Heart right ventricle (tissue), 16 donors: ENCODE measurements around the gene MAT2B. TPM values are rescaled to one million over a fixed set of nuclear protein-coding genes. Genes with fewer than 3 reads are reported as not detected.

Experiments
- ATAC-seq, 8 donors: fragments of 200-7000 bp; cut with Tn5 transposase; one replicate each; pipeline ENCODE4 v1.9.1; 2020; ENCODE audit warnings: mild to moderate bottlenecking in 8 of 8, moderate library complexity in 8 of 8, moderate number of reproducible peaks in 1 of 8
- DNase-seq, 2 donors: peaks; one replicate each; pipeline ENCODE4 v3.0.0-alpha.2; 2020
- H3K27ac ChIP-seq, 10 donors: fragments of 200-600 bp; sonication (generic) in 2 of 10; one replicate each; pipeline versions ENCODE4 v1.5.0 to v1.8.0; 2020 to 2022; ENCODE audit warnings: mild to moderate bottlenecking in 3 of 10
- H3K27me3 ChIP-seq, 7 donors: fragments of 200-600 bp; one replicate each; pipeline ENCODE4 v1.8.0; 2021 to 2022; ENCODE audit warnings: mild to moderate bottlenecking in 2 of 7
- H3K36me3 ChIP-seq, 9 donors: fragments of 200-600 bp; sonication (generic) in 1 of 9; one replicate each; pipeline versions ENCODE4 v1.5.0 to v1.8.0; 2020 to 2022; ENCODE audit warnings: mild to moderate bottlenecking in 2 of 9
- H3K4me1 ChIP-seq, 9 donors: fragments of 200-600 bp; sonication (generic) in 1 of 9; one replicate each; pipeline versions ENCODE4 v1.5.0 to v1.8.0; 2020 to 2022; ENCODE audit warnings: mild to moderate bottlenecking in 4 of 9
- H3K4me3 ChIP-seq, 10 donors: fragments of 200-600 bp; sonication (generic) in 2 of 10; one replicate each; pipeline versions ENCODE4 v1.5.0 to v1.8.0; 2020 to 2022; ENCODE audit warnings: mild to moderate bottlenecking in 7 of 10, moderate library complexity in 2 of 10
- H3K9me3 ChIP-seq, 11 donors: fragments of 200-600 bp in 10 of 11; sonication (generic) in 2 of 11; one replicate each; pipeline versions ENCODE4 v1.5.0 to v1.8.0; 2013 to 2022; ENCODE audit warnings: mild to moderate bottlenecking in 2 of 11, control low read depth in 1 of 11, moderate library complexity in 1 of 11
- WGBS, 2 donors: extraction: QIAGEN DNeasy Blood & Tissue Kit; methylation state at CpG; one replicate each; pipeline ENCODE4 v1.1.7; 2013; ENCODE audit warnings: inconsistent platforms in 1 of 2; 5-methylcytosine and 5-hydroxymethylcytosine counted together
- intact Hi-C, 10 donors: fragments of 100-400 bp; cut with DNase I; formaldehyde crosslinking; loops; one replicate each; pipeline versions ENCODE4 v1.11.1 to v1.14.2; 2022
- polyA plus RNA-seq, 2 donors: library from polyadenylated mRNA; stranded (reverse); fragments of 200-250 nt; gene quantifications; one replicate each; pipeline ENCODE4 v1.2.3, GENCODE V29; 2013
- total RNA-seq, 10 donors: library from RNA; stranded (reverse); fragmentation: NEBNext Ultra II Directional in 3 of 10; extraction: Animal tissue kit (Norgen Biotek cat#: 25700) in 3 of 10; gene quantifications; one replicate each; pipeline versions ENCODE4 v1.2.1 to v1.2.4, GENCODE V29; 2021 to 2023
- TF ChIP-seq, protein P1 (sequence below), 9 donors: fragments of 200-600 bp; sonication (generic) in 2 of 9; IDR thresholded peaks; one replicate each; pipeline versions ENCODE4 v1.5.0 to v1.8.0; 2021 to 2022; ENCODE audit warnings: antibody characterized with exemption in 9 of 9, mild to moderate bottlenecking in 5 of 9, moderate library complexity in 1 of 9
- donor health status: Arrhythmogenic right ventricular cardiomyopathy.
- donor health status: ischemic (EF 13 %, LVEDD 7.1; RV severe dilation, severe dysfunction).
- donor health status: healthy with polysubstance abuse.
- donor health status: DM: no; HTN: yes; CAD: no.
- donor health status: DM: no; HTN: no; CAD: no.
- donor health status: ischemic (EF 25% LVEDD 6.9; RV normal size, moderate dysfunction).
- donor health status: ischemic (EF 25% LVEDD 5.7; RV mildly dilated, moderate dysfunction).
- donor health status: healthy.
- donor health status: DM: yes; HTN: yes; CAD: no.
- donor health status: Ischemic cardiomyopathy.
- donor health status: ischemic (EF 35%, LVEDD 5.7; RV mildly dilated, moderate dysfunction).
- donor health status: nonischemic (EF 11% LVEDD 7.7; RV severe dilation, severe dysfunction).
- donor health status: DM: yes; HTN: yes; CAD: no.
- donor health status: PGD.
- donor health status: ischemic (EF 29% LVEDD 5.4; RV normal size, mild dysfunction).
- donor health status: nonischemic (EF 23%, LVEDD 6.1; RV moderate dilation, normal function).

The MAT2B gene
- total and polyA plus RNA-seq, 12 donors: 22.9 to 63.2 (median 55.4) TPM

GRCh38 chr5:163503106-163504078 is 2.0 kb upstream of the MAT2B start:
- Histone ChIP-seq H3K9me3 (no peaks in the 10 kb centered on the region), H3K36me3 (no peaks in the 10 kb centered on the region), H3K27ac (peak overlapping the region; percentile 88 to 99 (median 94)), H3K4me1 (peaks cover 6 to 43% (median 26%) of the 10 kb centered on the region in 9 donors), H3K27me3 (no peaks in the 10 kb centered on the region), H3K4me3 (peak overlapping the region; percentile 16 to 90 (median 81))
- intact Hi-C loops: loop anchor here in 7 of 10 donors (2.0 to 10.0 kb wide), 5 partner anchors 41 to 69 kb away; partner anchors contain the start of genes HMMR (in 4 of the 7), NUDCD2 (in 4 of the 7) and CCNG1 (in 3 of the 7)
- DNase-seq (peak; percentile 50 to 57), ATAC-seq (peak in 6 of 8 donors; percentile 16 to 44 (median 28))
- WGBS, 2 donors: 1% methylated on average over 17 of the region's 17 CpGs
- TF ChIP-seq, protein P1, sequence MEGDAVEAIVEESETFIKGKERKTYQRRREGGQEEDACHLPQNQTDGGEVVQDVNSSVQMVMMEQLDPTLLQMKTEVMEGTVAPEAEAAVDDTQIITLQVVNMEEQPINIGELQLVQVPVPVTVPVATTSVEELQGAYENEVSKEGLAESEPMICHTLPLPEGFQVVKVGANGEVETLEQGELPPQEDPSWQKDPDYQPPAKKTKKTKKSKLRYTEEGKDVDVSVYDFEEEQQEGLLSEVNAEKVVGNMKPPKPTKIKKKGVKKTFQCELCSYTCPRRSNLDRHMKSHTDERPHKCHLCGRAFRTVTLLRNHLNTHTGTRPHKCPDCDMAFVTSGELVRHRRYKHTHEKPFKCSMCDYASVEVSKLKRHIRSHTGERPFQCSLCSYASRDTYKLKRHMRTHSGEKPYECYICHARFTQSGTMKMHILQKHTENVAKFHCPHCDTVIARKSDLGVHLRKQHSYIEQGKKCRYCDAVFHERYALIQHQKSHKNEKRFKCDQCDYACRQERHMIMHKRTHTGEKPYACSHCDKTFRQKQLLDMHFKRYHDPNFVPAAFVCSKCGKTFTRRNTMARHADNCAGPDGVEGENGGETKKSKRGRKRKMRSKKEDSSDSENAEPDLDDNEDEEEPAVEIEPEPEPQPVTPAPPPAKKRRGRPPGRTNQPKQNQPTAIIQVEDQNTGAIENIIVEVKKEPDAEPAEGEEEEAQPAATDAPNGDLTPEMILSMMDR (IDR thresholded peaks at IDR 0.05): peak in 8 of 9 donors; percentile 5 to 61 (median 36)

DNA sequence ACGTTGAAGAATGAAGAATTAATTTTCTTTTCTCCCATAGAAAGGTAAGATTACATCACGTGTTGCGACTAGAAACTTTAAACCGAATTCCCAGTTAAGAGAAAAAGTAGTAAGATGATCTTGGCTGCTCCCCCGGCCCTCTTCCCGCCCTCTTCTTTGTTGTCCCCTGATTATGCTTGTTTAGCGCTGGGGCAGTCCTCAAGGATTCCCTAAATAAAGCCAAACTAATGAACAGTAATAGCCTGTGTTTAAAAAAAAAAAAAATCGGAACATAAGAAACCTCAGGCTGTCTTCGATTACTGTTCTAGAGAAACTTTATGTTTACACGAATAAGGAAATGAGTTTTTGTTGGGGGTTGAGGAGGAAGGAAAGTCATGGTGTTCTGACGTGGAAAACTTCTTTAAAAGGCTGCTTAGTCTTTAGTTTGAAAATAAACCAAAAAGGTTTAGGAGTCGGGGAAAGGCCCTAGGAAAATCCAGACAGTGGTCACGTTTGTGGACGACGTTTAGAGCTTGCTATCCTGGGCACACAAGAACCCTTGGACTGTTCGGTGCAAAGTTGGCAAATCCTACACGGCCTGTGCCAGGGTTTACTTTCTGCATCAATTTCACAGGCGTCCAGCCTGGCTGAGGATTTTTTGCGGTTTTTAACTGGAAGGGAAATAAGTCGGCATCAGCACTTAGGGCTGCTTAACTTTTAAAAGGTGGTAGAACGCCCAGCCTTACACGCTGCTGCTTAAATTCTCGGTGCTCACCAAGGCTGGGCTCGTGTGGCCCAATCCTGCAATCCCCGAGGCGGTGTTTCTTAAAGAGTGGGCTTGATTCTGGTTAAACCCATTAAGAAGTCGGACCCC is 1.1 kb upstream of the MAT2B start:
- ATAC-seq (peak; percentile 5 to 45 (median 18)), DNase-seq (peak; percentile 16 to 46)
- intact Hi-C loops: loop anchor here in 6 of 10 donors (2.0 to 10.0 kb wide), 5 partner anchors 42 to 70 kb away; partner anchors contain the start of genes CCNG1 (in 3 of the 6), HMMR (in 3 of the 6) and NUDCD2 (in 3 of the 6)
- Histone ChIP-seq H3K27ac (peak overlapping the region; percentile 88 to 99 (median 94)), H3K36me3 (no peaks in the 10 kb centered on the region), H3K27me3 (no peaks in the 10 kb centered on the region), H3K4me1 (peaks cover 6 to 53% (median 35%) of the 10 kb centered on the region in 9 donors), H3K4me3 (peak overlapping the region; percentile 59 to 90 (median 82)), H3K9me3 (no peaks in the 10 kb centered on the region)
- TF ChIP-seq, protein P1 (IDR thresholded peaks at IDR 0.05): no peak
- 1% methylated on average over 27 of the region's 27 CpGs for WGBS, 2 donors

DNA sequence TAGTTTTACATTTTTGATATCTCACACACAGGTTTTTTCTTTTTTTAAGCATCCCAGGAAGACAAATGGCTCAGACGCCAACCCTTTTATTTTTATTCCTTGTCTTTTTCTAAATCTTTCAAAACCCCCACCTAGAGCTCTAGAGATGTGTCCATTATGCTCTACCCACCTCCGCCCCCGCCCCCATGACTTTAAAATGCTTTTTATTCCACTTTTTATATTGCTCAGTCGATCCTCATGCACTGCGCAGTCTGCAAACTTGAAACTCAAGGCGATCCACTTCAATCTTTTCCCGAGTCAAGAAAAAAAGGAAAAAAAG is 411 bp upstream of the MAT2B start:
- peaks cover 6 to 60% (median 42%) of the 10 kb centered on the region in 9 donors for H3K4me1 ChIP-seq
- WGBS, 2 donors: 2% methylated on average over 7 of the region's 7 CpGs

More for the DNA sequence above, 411 bp upstream of the MAT2B start:
- ATAC-seq (peak in 6 of 8 donors; percentile 0 to 6 (median 2)), DNase-seq (peak in 1 of 2 donors; percentile 13)
- intact Hi-C loops: loop anchor here in 6 of 10 donors (1.0 to 10.0 kb wide), 6 partner anchors 43 to 70 kb away; partner anchors contain the start of genes HMMR (in 5 of the 6), NUDCD2 (in 5 of the 6) and CCNG1 (in 3 of the 6)
- Histone ChIP-seq H3K27me3 (no peaks in the 10 kb centered on the region), H3K36me3 (no peaks in the 10 kb centered on the region), H3K4me3 (peak overlapping the region; percentile 59 to 90 (median 82)), H3K9me3 (no peaks in the 10 kb centered on the region), H3K27ac (peak overlapping the region; percentile 88 to 99 (median 94))
- TF ChIP-seq, protein P1 (IDR thresholded peaks at IDR 0.05): no peak
